Dedifferentiated amniotic fluid mesenchymal stem cell (primary cell): ENCODE results near the gene GJA3.
A peak's percentile ranks its signal among the peaks of the same experiment; 100 is the strongest.
"Not testable (repeated sequence)": the region's sequence is repeated elsewhere in the genome, so short reads cannot be mapped to it uniquely, and the experiment has no call there.

Source experiments
- DNase-seq: peaks from one replicate; pipeline ENCODE4 v3.0.0-alpha.2; 2016; ENCODE audit errors: extremely low spot score

Gene GJA3

DNA sequence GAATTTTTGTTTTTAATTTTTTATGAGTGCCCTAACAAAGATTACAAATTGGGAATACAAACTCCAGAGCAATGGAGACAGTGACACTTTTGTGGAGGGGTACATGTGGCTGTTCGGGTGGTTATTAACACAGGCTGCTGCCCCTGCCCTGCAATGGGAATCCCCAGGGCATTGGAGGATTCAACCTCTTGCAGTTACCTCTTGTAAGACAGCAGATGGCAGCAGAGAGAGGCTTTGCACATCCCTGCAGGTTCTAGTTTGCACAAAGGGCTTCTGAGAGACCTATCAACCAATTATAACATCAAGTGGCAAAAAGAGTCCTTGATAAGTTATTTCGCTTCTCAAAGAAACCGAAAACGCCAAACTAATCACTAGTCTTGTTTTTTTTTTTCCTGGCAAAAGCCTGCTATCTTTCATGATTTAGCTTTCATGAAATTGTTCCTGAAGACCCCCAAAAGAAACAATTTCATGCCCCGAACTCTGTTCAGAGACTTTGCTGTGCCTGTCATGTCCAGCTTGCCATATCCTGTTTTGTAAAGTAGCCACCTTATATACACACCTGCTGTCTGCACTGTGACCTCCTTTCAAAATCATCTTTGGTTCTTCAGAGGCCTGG, 21.5 kb upstream of the GJA3 start:
- DNase-seq, result peak; percentile 70

DNA sequence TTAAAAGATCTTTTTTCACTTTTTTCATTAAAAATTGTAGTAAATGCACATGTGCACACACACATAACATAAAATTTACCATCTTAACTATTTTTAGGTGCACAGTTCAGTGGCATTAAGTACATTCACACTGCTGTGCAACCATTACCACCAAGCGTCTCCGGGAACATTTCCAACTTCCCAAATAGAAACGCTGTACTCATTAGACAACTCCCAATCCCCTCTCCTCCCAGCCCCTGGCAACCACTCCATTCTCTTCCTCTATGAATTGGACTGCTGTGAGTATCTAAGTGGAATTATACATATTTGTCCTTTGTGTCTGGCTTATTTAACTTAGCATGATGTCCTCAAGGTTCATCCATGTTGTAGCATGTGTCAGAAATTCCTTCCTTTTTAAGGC, 20.3 kb upstream of the GJA3 start:
- DNase-seq, result no peak

- DNase-seq, result no peak
Observed at GRCh38 chr13:20178156-20178555, 17.3 kb upstream of the GJA3 start.

GRCh38 chr13:20177049-20177831, 16.4 kb upstream of the GJA3 start:
- no peak for DNase-seq

DNA sequence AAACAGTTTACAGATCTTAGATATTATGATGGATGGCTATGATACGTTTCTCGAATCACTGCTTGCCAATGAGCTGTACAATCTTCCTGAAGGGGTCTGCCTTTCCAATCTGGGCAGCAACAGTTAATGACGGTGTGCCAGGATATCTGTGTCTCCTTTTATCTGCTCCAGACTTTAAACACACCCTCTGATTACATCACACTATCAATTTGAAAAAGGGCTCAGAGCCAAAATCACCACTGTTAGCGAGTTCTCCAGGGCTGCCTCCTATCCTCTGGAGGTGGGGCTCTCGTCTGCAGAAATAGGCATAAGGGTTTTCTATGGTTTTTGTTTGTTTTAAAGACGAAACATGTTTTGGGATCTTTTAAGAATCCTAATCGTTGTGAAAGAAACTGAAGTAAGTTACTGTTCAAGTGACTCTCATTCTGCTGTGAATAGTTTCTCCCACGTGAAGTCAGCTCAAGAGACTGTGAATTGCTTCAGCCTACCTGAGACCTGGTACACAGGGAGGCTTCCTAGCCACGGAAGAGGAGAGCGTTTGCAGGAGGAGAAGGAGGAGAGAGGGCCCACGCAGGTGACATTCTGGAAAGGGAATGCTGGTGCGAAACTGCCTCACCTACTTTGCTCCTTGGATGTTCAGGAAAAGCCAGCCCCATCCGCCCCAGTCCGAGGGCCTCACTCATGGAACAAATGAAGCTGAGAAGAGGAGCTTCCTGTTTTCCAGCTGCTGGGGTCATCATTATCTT, 15.2 kb upstream of the GJA3 start:
- DNase-seq, result no peak

DNA sequence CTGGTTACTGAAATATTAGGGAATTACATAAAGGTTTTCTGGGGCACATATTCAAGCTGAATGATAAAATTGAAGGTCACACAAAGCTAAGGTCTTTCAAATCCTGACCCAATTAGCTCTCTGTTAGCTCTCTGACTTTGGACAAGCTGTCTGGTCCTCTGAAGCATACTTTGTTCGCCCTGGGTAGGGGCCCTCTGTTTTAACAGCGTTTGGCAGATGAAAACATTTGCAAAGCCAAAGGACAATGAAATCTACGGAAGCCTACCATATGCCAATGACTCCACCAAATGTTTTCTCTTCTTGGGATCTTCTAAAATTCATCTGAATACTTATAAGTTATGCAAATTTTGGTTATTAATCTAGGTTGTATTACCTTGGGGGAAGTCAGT, 14.5 kb upstream of the GJA3 start:
- DNase-seq, result no peak

DNA sequence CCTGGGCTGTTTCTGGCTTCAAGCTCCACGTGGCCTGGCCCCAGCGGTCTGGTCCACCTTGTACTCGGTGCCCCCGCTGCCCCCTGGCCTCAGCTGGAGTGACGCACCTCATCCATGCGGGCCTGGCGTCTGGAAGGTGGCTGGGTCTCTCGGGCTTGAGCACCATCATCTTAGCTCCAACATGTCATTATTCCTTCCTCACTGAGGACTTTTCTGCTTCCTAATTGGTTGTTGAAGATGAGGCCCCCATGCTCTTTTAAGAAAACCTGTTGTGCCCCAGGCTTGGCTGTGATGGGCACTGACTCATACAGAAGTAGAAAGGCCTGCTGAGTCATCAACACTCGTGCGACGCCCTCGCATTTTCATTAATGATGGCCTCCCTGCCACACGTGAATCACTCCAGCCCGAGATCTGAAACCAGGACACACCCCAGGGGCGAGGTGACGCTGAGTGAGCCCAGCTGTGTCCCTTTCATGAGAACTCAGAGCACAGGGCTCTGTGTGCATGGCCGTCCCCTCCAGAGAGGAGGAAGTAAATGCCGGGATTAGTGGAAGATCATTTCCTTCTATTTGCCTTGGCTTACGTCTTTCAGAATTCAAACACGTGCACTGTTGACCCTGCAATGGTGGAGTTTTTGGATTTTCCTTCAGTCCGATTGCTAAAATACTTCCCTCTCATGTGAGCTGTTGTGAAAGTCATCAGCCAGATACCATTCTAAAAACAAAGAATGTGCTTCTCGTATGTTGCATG, 14.0 kb upstream of the GJA3 start:
- peak; percentile 91 for DNase-seq

GRCh38 chr13:20173116-20173746, 12.4 kb upstream of the GJA3 start:
- no peak for DNase-seq

DNA sequence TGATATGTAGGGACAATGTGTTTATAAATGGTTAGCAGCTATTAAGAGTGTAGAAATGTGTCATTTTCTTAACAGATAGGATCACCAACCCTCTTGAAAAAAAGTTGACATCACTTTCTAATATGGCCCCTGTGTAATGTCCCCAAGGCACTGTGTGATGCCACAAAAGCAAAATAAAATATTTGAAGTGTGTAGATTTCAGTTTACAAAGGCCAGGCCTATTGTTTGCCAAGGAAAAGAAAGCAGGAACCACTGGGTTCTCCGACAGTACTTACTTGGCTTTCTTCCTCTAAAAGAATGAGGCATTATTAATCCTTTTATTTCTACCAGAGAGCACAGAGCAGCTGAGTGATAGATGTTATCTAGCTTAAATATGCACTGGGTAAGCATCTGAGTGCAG, 10.5 kb upstream of the GJA3 start:
- no peak for DNase-seq

- DNase-seq, result no peak
Observed at GRCh38 chr13:20170921-20171320, 10.1 kb upstream of the GJA3 start.

DNA sequence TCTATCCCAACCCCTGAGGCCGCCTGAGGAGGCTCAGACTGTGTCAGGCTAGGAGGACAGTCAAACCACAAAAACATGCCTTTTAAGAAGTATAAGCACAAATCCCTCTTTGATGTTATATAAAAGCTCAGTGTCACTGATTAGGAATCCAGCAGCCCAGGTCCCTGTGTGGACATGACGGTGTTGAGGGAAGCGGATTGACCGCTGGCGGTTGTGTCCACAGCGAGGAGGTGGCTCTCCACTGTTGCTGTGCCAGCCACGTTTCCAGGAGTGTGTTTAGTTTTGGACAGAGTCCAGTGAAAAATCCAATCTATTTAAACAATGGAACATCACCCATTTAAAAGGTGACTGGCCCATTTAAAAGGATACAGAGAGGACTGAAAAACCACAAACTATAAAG, 7.5 kb upstream of the GJA3 start:
- DNase-seq, result no peak

GRCh38 chr13:20165417-20166257, 4.8 kb upstream of the GJA3 start:
- peak; percentile 62 for DNase-seq

DNA sequence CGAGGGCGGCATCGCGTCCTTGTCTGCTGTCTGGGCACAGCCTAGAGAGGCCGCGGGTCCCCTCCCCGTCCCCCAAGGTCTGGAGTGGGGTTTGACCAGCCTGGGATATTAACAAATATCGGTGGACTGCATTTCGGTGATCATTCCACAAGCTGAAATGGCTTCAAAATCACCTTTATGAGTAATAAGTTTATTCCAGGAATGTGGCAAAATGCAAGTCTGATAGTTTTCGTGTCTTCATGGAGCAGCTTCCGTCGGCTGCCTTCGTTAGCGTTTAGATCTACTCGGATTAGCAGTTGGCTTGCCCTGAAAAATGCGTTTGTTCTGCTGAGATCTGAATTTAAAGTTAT, 1.1 kb upstream of the GJA3 start:
- no peak for DNase-seq

- DNase-seq, result no peak
Observed at GRCh38 chr13:20161275-20161950, 561 bp upstream of the GJA3 start.

DNA sequence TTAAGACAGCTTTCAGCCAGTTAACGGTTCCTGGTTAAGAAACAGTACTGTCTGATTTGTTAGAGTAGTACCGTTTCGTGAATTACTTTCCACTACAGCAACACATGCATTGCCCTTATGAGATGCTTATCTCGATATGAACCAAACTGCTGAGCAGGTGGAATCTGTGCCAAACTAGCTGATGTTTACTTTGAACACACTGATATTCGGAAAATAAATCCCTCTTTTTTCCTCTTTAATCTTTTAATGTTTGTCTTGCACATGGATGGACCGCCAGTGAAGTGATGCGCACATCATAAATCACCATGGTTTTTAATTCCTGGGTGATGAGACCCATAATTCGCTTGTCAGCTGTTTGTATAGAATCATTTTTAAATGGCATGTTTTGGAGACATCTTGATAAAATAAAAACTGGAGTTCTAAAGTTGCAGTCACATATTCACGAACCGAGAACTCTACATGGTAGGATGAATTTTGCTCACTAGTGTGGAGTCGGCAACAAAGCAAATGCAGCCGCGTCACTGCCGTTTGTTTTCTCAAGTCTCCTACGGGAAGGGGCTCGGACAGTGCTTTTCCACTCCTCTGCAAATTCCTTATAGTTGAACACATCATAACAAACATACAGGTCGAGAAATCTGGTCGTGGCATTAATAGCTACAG, 1.1 kb downstream of the GJA3 start:
- DNase-seq, result no peak

- DNase-seq, result no peak
Observed at GRCh38 chr13:20157151-20157796, 3.6 kb downstream of the GJA3 start.

DNA sequence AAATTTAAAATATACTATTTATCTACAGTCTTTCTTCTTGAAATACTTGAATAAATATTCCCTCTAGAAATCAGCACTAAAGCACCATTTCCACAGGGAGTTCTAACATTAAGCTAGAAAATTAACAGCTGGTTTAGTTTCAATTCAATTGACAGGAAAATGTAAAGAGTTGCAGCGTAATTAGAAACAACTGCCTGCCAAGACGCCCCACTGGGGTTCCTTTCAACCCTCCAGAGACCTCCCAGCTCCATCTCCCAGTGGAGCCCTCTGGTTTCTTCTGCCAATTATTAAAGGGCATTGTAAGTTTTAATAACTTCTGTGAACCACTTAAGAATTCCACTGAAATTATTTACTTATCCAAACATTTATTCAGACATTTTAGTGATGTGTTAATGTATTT, 4.2 kb downstream of the GJA3 start:
- no peak for DNase-seq

GRCh38 chr13:20153290-20153689, 7.6 kb downstream of the GJA3 start:
- DNase-seq, result not testable (repeated sequence)

- DNase-seq, result no peak
Observed at GRCh38 chr13:20151612-20152011, 9.2 kb downstream of the GJA3 start.
